ENCODE measurements around the gene PON2. TPM values are rescaled to one million over a fixed set of nuclear protein-coding genes. Genes with fewer than 3 reads are reported as not detected.

The PON2 gene
- total and polyA plus RNA-seq, 2 of the 13 experiments (the other 11 are each of a cell fraction or from before 2014, with no cell fraction given), result 202 to 217 TPM

- no peak for TF ChIP-seq ARNT2 (CRISPR knock-in tag; IDR thresholded peaks at IDR 0.05; ENCODE audit: low read depth)
- TF ChIP-seq, protein P1, sequence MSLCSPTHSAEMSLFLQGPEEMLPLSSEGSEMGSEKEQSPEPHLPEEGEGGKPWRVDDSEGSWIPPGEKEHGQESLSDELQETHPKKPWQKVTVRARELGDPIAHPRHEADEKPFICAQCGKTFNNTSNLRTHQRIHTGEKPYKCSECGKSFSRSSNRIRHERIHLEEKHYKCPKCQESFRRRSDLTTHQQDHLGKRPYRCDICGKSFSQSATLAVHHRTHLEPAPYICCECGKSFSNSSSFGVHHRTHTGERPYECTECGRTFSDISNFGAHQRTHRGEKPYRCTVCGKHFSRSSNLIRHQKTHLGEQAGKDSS (CRISPR knock-in tag; IDR thresholded peaks at IDR 0.05; ENCODE audit: borderline replicate concordance, low read depth), result no peak
- no peak for TF ChIP-seq SMYD3 (CRISPR knock-in tag; IDR thresholded peaks at IDR 0.05)
- TF ChIP-seq TCF7 (IDR thresholded peaks at IDR 0.05; ENCODE audit: low read depth), result no peak
- TF ChIP-seq NR1H2 (CRISPR knock-in tag; IDR thresholded peaks at IDR 0.05; ENCODE audit: borderline replicate concordance, low read depth), result peak; percentile 51; the same call in 1 of the 2 replicates
- TF ChIP-seq PHB2 (IDR thresholded peaks at IDR 0.05; ENCODE audit: partially characterized antibody), result no peak
- TF ChIP-seq ELF1 (CRISPR knock-in tag; IDR thresholded peaks at IDR 0.05), result no peak
- 0 out of 2 replicates have a peak, but pooled peaks have one; percentile 26 for TF ChIP-seq ZNF34 (CRISPR knock-in tag; IDR thresholded peaks at IDR 0.05; ENCODE audit: borderline replicate concordance)
- no peak for TF ChIP-seq PLSCR1 (CRISPR knock-in tag; IDR thresholded peaks at IDR 0.05; ENCODE audit: borderline replicate concordance)
- no peak; the same call in 1 of the 2 replicates for TF ChIP-seq ZNF749 (CRISPR knock-in tag; IDR thresholded peaks at IDR 0.05; ENCODE audit: borderline replicate concordance)
- TF ChIP-seq PAXIP1 (CRISPR knock-in tag; conservative IDR thresholded peaks at IDR 0.05), result peak; percentile 51; the same call in 1 of the 2 replicates
- no peak for TF ChIP-seq CBX2 (IDR thresholded peaks at IDR 0.05; ENCODE audit: low read depth, low read length)
- TF ChIP-seq CBX2 (CRISPR knock-in tag; IDR thresholded peaks at IDR 0.05; ENCODE audit: low read depth), result no peak
- no peak for TF ChIP-seq ZNF652 (CRISPR knock-in tag; IDR thresholded peaks at IDR 0.05; ENCODE audit: borderline replicate concordance, low read depth)
- peak; percentile 42 for TF ChIP-seq SKI (IDR thresholded peaks at IDR 0.05; ENCODE audit: partially characterized antibody)
- TF ChIP-seq, protein P2, sequence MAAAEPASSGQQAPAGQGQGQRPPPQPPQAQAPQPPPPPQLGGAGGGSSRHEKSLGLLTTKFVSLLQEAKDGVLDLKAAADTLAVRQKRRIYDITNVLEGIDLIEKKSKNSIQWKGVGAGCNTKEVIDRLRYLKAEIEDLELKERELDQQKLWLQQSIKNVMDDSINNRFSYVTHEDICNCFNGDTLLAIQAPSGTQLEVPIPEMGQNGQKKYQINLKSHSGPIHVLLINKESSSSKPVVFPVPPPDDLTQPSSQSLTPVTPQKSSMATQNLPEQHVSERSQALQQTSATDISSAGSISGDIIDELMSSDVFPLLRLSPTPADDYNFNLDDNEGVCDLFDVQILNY (CRISPR knock-in tag; conservative IDR thresholded peaks at IDR 0.05), result no peak
- no peak for TF ChIP-seq ZBTB20 (CRISPR knock-in tag; IDR thresholded peaks at IDR 0.05; ENCODE audit: borderline replicate concordance, low read depth)
- no peak for TF ChIP-seq NR2F2 (IDR thresholded peaks at IDR 0.05; ENCODE audit: borderline replicate concordance, low read depth)
- no peak for TF ChIP-seq ZUFSP (CRISPR knock-in tag; IDR thresholded peaks at IDR 0.05; ENCODE audit: borderline replicate concordance)
- no peak for TF ChIP-seq SIX1 (CRISPR knock-in tag; IDR thresholded peaks at IDR 0.05; ENCODE audit: borderline replicate concordance)
Measured at GRCh38 chr7:95396136-95397032, 38.4 kb downstream of the PON2 start, which contains the start of gene PON3 (continued).

Measured in HepG2 (cell line).